HCT116 (cell line): ENCODE results near the gene PYGB. TPM values are rescaled to one million over a fixed set of nuclear protein-coding genes. Genes with fewer than 3 reads are reported as not detected.

ENCODE experiments used
- ATAC-seq: fragments of 200-7000 bp; cut with Tn5 transposase; 2 replicates; pipeline ENCODE4 v1.9.1; 2020; ENCODE audit warnings: mild to moderate bottlenecking, moderate library complexity
- BruUV-seq: library from RNA; stranded (reverse); fragments of 400-500 nt; replicated peaks from 2 replicates; lab custom pipeline; 2021; lab: Mats Ljungman, UMichigan
- CTCF ChIA-PET: fragments of 300-600 bp; sonication (Branson Sonifier 250); formaldehyde crosslinking; loops from one replicate; lab custom pipeline; 2021; ENCODE audit warnings: antibody characterized with exemption; lab: Charles Lee
- POLR2A ChIA-PET: fragments of 300-600, 350-600 bp; sonication (Branson Sonifier 250); formaldehyde crosslinking; loops from one replicate; lab custom pipeline; 2021; ENCODE audit warnings: antibody characterized with exemption; lab: Charles Lee
- RAD21 ChIA-PET, 2 experiments: fragments of 300-600 bp; sonication (Branson Sonifier 250); formaldehyde crosslinking; loops; one replicate each; lab custom pipeline; 2023; ENCODE audit warnings: low total read pairs in 2 of 2; ENCODE audit not compliant: uncharacterized antibody in 2 of 2, unreplicated experiment in 2 of 2, low non-redundant PET in 1 of 2; lab: Charles Lee
- DNase-seq: peaks from one replicate; pipeline ENCODE4 v3.0.0-alpha.2; 2010; ENCODE audit warnings: low read depth, low spot score
- H2AFZ ChIP-seq: fragments of 200-600 bp; shearing (Covaris generic), sonication (generic); 2 replicates; pipeline ENCODE4 v1.6.1; 2017; ENCODE audit warnings: low read depth, mixed run types, mixed read lengths, antibody characterized with exemption, low read length; ENCODE audit not compliant: poor library complexity, severe bottlenecking
- H3K27ac ChIP-seq: 2 replicates; pipeline ENCODE4 v1.5.1; 2012; ENCODE audit warnings: low read depth, low read length
- H3K27me3 ChIP-seq: fragments of 200-600 bp; sonication (generic); 2 replicates; pipeline ENCODE4 v1.6.1; 2016; ENCODE audit warnings: mixed run types, low read length, mixed read lengths; ENCODE audit not compliant: insufficient read depth
- H3K36me3 ChIP-seq, 2 experiments: fragments of 200-500 bp in 1 of 2; fragments of 200-600 bp in 1 of 2; sonication (Bioruptor generic) in 1 of 2; sonication (generic) in 1 of 2; 2 replicates each; pipeline versions ENCODE4 v1.5.1 to v1.6.1; 2014 to 2016; ENCODE audit warnings: low read length in 2 of 2, inconsistent platforms in 1 of 2, mixed read lengths in 1 of 2, mixed run types in 1 of 2; ENCODE audit not compliant: insufficient read depth in 2 of 2, control insufficient read depth in 1 of 2
- H3K4me1 ChIP-seq, 2 experiments: fragments of 200-600 bp in 1 of 2; sonication (generic) in 1 of 2; 2 replicates each; pipeline versions ENCODE4 v1.5.1 to v1.6.1; 2012 to 2017; ENCODE audit warnings: low read length in 2 of 2, inconsistent platforms in 1 of 2, mild to moderate bottlenecking in 1 of 2, mixed read lengths in 1 of 2, mixed run types in 1 of 2, moderate library complexity in 1 of 2; ENCODE audit not compliant: insufficient read depth in 2 of 2, control insufficient read depth in 1 of 2
- H3K4me2 ChIP-seq: fragments of 200-600 bp; sonication (generic); 2 replicates; pipeline ENCODE4 v1.6.1; 2017; ENCODE audit warnings: mixed run types, low read length, mixed read lengths
- H3K4me3 ChIP-seq, 2 experiments: fragments of 200-600 bp in 1 of 2; sonication (generic) in 1 of 2; replicated peaks in 1 of 2; 2 replicates each; pipeline ENCODE4 v1.5.1; 2011 to 2016; ENCODE audit warnings: low read length in 2 of 2, control low read depth in 1 of 2, low read depth in 1 of 2, mild to moderate bottlenecking in 1 of 2, mixed read lengths in 1 of 2, mixed run types in 1 of 2
- H3K79me2 ChIP-seq: fragments of 200-600 bp; sonication (generic); 2 replicates; pipeline ENCODE4 v1.6.1; 2017; ENCODE audit warnings: mild to moderate bottlenecking, mixed run types, low read length, moderate library complexity, mixed read lengths; ENCODE audit not compliant: insufficient read depth
- H3K9ac ChIP-seq: fragments of 200-600 bp; sonication (generic); 2 replicates; pipeline ENCODE4 v1.6.1; 2016; ENCODE audit warnings: low read length, mixed read lengths
- H3K9me2 ChIP-seq: fragments of 200-600 bp; sonication (generic), shearing (Covaris generic); 2 replicates; pipeline ENCODE4 v1.6.1; 2017; ENCODE audit warnings: mixed run types, mild to moderate bottlenecking, moderate library complexity; ENCODE audit not compliant: insufficient read depth
- H3K9me3 ChIP-seq, 2 experiments: fragments of 200-500 bp in 1 of 2; fragments of 200-600 bp in 1 of 2; sonication (Bioruptor generic) in 1 of 2; sonication (generic) in 1 of 2; 2 replicates each; pipeline ENCODE4 v1.6.1; 2014 to 2017; ENCODE audit warnings: low read length in 2 of 2, mixed read lengths in 2 of 2, inconsistent platforms in 1 of 2, low read depth in 1 of 2, mild to moderate bottlenecking in 1 of 2, mixed run types in 1 of 2, moderate library complexity in 1 of 2; ENCODE audit not compliant: control insufficient read depth in 1 of 2, insufficient read depth in 1 of 2
- H4K20me1 ChIP-seq: fragments of 200-600 bp; sonication (generic), shearing (Covaris generic); 2 replicates; pipeline ENCODE4 v1.6.1; 2017; ENCODE audit warnings: mixed run types, mild to moderate bottlenecking, moderate library complexity; ENCODE audit not compliant: insufficient read depth
- ATF3 ChIP-seq: IDR thresholded peaks from 2 replicates; pipeline ENCODE4 v1.6.1; 2012
- CBX3 ChIP-seq: IDR thresholded peaks from 2 replicates; pipeline ENCODE4 v1.6.1; 2012; ENCODE audit warnings: low read depth
- CEBPB ChIP-seq: IDR thresholded peaks from 2 replicates; pipeline ENCODE4 v1.6.1; 2012; ENCODE audit warnings: low read depth
- CTCF ChIP-seq, 3 experiments: fragments of 200-600 bp in 1 of 3; sonication (generic) in 1 of 3; IDR thresholded peaks in 2 of 3; conservative IDR thresholded peaks in 1 of 3; 2 replicates each; pipeline ENCODE4 v1.5.1; 2012 to 2017; ENCODE audit warnings: low read depth in 2 of 3, low read length in 2 of 3, antibody characterized with exemption in 1 of 3, borderline replicate concordance in 1 of 3, control low read depth in 1 of 3, mild to moderate bottlenecking in 1 of 3, mixed read lengths in 1 of 3, mixed run types in 1 of 3, moderate library complexity in 1 of 3; ENCODE audit not compliant: insufficient read depth in 1 of 3
- EGR1 ChIP-seq: IDR thresholded peaks from 2 replicates; pipeline ENCODE4 v1.6.1; 2012; ENCODE audit warnings: low read depth
- JUND ChIP-seq: IDR thresholded peaks from 2 replicates; pipeline ENCODE4 v1.6.1; 2012
- POLR2A ChIP-seq: IDR thresholded peaks from 2 replicates; pipeline ENCODE4 v1.7.0; 2011; ENCODE audit warnings: borderline replicate concordance; ENCODE audit not compliant: insufficient read depth, insufficient read length; ENCODE audit errors: extremely low read depth
- SIN3A ChIP-seq: IDR thresholded peaks from 2 replicates; pipeline ENCODE4 v1.6.1; 2012; ENCODE audit warnings: low read depth
- SP1 ChIP-seq: IDR thresholded peaks from 2 replicates; pipeline ENCODE4 v1.6.1; 2012; ENCODE audit warnings: low read depth
- SRF ChIP-seq: IDR thresholded peaks from 2 replicates; pipeline ENCODE4 v1.6.1; 2012; ENCODE audit warnings: low read depth
- TCF7L2 ChIP-seq: IDR thresholded peaks from 2 replicates; pipeline ENCODE4 v1.7.0; 2011; ENCODE audit warnings: borderline replicate concordance, inconsistent platforms; ENCODE audit not compliant: insufficient read depth, insufficient read length; ENCODE audit errors: extremely low read depth
- ZBTB33 ChIP-seq: IDR thresholded peaks from 2 replicates; pipeline ENCODE4 v1.6.1; 2011; ENCODE audit warnings: mild to moderate bottlenecking, low read length, moderate library complexity; ENCODE audit not compliant: insufficient replicate concordance; ENCODE audit errors: extremely low read depth
- ZFX ChIP-seq: fragments of 450-650 bp; IDR thresholded peaks from 2 replicates; pipeline ENCODE4 v1.6.1; 2017
- ZNF274 ChIP-seq: fragments of 200-500 bp; sonication (Bioruptor generic); IDR thresholded peaks from 2 replicates; pipeline ENCODE4 v1.6.1; 2014; ENCODE audit warnings: mild to moderate bottlenecking, low read depth, low read length, inconsistent platforms
- intact Hi-C: fragments of 100-400 bp; cut with micrococcal nuclease; formaldehyde crosslinking; loops from 2 replicates; pipeline ENCODE4 v1.10.0; 2022
- total RNA-seq: library from RNA; stranded (reverse); gene quantifications from one replicate; pipeline ENCODE4 v1.2.1, GENCODE V29; 2021; ENCODE audit not compliant: unreplicated experiment

Gene PYGB
- total RNA-seq, 1 experiment from 2014 or later: 87.8 TPM

- Histone ChIP-seq H3K9ac (no peak overlapping the region), H3K79me2 (no peaks in the 10 kb centered on the region), H3K9me3 (no peaks in the 10 kb centered on the region), H3K9me2 (no peaks in the 10 kb centered on the region), H3K4me3 (no peak overlapping the region), H4K20me1 (no peaks in the 10 kb centered on the region), H3K4me1 (peaks cover 7 to 11% of the 10 kb centered on the region in 2 experiments), H3K36me3 (peaks cover 13 to 18% of the 10 kb centered on the region in 2 experiments), H3K27ac (no peak overlapping the region), H3K27me3 (no peaks in the 10 kb centered on the region), H2AFZ (no peak overlapping the region), H3K4me2 (no peak overlapping the region)
- POLR2A ChIA-PET: no interaction called here
- CTCF ChIA-PET: no interaction called here
- RAD21 ChIA-PET: no interaction called here
- no peak for TF ChIP-seq ZFX
- TF ChIP-seq SP1: no peak
- no peak for TF ChIP-seq POLR2A
- TF ChIP-seq EGR1: no peak
- TF ChIP-seq CEBPB: no peak
- no peak for TF ChIP-seq SIN3A
- TF ChIP-seq ZBTB33: no peak
- TF ChIP-seq SRF: no peak
- no peak for TF ChIP-seq TCF7L2
- TF ChIP-seq ZNF274: no peak
- TF ChIP-seq CBX3: no peak
- no peak for TF ChIP-seq JUND
- no peak for TF ChIP-seq CTCF (IDR thresholded peaks at IDR 0.05 in 2 of 3, conservative IDR thresholded peaks at IDR 0.05 in 1 of 3; ENCODE audit: borderline replicate concordance in 1 of 3, insufficient read depth in 1 of 3, low read depth in 2 of 3, low read length in 2 of 3)
- TF ChIP-seq ATF3: no peak
- no TSS peak for BruUV-seq
- no peak for DNase-seq
- no peak for ATAC-seq
- intact Hi-C loops: no loop called here
Measured at GRCh38 chr20:25218109-25218486, 29.8 kb upstream of the PYGB start.
